DMS114 treated with DMSO at 0.1 percent for 48 hours (cell line): Measurements from ENCODE around the gene RUNDC1.
A peak's percentile ranks its signal among the peaks of the same experiment; 100 is the strongest.
"Not testable (repeated sequence)": the region's sequence is repeated elsewhere in the genome, so short reads cannot be mapped to it uniquely, and the experiment has no call there.

Source experiments
- DNase-seq: peaks from one replicate; lab custom pipeline; 2025; ENCODE audit not compliant: unreplicated experiment; lab: John Stamatoyannopoulos, UW

Gene RUNDC1

DNA sequence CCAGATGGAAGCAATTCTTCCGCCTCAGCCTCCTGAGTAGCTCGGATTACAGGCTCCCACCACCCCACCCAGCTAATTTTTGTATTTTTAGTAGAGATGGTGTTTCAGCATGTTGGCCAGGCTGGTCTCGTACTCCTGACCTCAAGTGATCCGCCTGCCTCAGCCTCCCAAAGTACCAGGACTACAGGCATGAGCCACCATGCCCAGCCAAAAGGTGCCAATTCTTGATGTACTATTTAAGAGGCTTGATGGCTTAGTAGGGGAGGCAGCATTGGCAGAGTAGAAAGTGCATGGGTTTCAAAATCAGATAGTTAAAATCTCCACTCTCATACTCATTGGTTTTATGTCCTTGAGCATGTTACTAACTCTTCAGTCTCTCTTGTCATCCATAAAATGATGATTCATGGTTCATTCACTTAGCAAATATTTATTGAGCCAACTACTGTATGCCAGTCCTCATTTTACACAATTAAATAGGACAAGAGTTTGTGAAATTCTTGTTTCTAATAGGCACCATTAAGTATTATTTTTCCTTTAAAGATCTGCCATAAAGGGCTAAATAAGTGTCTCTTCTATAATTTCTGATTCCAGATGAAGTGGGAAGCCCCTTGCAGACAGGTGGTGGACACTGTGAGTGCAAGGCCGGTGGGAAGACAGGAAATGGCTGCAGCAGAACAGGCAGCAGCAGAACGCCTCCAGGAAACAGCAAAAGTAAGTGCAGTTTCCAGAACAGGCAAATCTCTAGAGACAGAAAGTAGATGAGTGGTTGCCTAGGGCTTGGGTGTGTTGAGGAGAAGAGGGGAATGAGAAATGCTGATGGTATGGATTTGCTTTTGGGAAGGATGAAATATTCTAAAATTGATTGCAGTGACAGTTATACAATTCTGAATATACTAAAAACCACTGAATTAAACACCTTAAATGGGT, 9.6 kb downstream of the RUNDC1 start:
- no peak for DNase-seq

DNA sequence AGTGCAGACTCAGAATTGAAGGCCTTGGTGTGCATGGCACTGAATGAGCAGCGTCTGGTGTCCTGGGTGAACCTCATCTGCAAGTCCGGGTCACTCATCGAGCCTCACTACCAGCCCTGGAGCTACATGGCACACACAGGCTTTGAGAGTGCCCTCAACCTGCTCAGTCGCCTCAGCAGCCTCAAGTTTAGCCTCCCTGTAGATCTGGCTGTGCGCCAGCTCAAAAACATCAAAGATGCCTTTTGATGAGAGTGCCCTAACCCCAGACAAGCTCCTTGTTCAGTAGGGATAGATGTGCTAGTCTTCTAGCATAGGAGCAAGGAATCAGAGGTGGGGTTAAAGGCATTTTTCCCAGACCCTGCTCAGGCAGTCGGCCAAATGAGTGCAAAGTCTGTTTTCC, 11.1 kb downstream of the RUNDC1 start:
- no peak for DNase-seq

DNA sequence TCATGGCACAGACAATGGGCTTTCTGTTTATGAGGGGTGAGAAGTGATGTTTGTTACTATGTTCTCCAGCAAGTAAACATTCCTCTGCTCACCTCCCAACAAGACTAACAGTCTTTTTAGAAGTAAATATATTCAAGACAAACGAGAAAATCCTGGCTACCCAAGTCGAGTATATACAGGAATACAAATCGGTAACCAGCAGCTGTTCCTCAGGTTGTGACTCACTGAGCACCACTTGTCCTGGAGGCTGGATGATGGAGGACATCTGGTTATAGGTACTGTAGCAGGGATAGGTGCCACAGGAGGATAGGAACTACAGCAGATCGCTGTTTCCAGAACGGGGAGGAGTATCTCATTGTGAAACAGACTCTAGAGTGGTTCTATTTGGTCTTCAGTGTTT, 12.5 kb downstream of the RUNDC1 start:
- no peak for DNase-seq

DNA sequence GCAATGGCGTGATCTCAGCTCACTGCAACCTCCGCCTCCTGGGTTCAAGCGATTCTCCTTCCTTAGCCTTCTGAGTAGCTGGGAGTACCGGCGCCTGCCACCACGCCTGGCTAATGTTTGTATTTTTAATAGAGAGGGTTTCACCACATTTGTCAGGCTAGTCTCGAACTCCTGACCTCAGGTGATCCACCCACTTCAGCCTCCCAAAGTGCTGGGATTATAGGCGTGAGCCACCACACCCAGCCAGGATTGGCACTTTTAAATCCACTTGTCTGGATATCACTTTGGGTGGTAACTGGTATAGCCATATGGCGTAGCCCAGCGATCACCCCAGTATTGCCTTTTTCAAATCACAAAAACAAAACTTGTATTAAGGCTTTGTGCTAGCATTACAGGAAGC, 13.5 kb downstream of the RUNDC1 start:
- not testable (repeated sequence) for DNase-seq

DNA sequence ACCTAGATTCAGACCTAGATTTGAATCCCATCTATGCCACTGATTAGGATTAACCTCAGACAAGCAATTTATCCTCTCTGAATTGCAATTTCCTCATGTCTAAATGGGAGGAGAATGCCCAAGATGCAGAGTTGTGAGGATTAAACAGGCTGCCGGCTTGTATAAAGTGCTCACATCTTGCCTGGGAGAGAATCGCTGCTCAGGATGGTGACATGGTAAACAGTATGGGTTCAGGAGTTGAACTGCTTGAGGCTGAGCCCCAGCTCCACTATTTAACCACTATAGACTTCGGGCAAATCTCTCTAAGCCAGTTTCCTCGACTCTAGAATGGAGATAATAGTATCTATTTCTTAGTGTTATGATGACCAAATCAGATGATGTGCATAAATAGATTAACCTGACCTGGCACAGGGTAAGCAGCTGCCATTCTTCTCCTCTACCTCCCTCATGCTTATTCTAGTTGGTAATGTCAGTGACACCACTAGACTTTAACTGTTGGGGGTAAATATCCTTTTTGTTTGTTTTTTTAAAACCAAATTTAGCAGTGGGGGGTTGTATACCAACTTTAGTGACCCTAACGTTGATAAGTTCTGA, 17.1 kb downstream of the RUNDC1 start:
- DNase-seq = no peak

DNA sequence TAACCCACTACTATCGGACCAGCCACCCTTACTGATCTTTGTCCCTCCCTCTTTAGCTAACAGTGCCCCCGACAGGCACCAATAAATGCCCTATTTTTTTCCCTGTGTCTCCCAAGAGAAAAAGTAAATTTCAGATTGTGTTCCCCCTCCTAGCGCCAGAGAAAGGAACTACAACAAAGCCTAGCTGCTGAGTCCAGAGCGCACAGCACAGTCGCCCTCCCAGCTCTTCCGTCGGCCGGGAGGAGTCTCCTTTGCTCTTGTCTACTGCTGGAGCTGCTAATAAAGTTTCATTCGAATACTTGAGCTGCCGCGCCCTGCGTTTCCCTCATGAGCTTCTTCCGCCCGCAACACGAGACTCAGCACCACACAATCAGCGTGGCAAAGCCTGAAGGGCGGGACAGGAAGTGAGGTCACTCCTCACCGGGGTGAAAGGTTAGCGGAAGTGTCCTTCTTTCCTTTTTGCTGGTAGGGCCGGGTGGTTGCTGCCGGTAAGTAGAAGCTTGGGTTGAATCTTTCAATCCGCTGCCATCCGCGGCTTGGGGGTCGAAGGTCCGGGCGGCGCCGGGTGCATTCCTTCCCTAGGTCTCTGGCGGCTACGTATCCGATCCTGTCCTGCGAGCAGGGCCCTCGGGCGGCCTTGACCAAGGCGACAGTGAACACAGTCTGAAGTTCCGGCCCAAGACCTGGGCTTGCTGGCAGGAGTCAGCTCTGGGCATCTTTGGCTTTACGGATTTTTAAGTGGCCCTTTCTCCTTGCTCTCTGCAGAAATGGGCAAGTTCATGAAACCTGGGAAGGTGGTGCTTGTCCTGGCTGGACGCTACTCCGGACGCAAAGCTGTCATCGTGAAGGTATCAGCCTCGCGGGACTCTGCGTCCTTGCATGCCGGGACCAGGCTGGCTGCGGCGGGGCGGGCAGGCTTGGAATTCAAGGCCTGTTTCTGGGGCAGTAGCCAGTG, 17.9 kb downstream of the RUNDC1 start, which contains the start of gene RPL27:
Gene RPL27 (plus strand): TSS at position 436 of the 955 bp plus-strand sequence. CDS start 332 bp downstream, at position 768.
- DNase-seq = peak; percentile 99

DNA sequence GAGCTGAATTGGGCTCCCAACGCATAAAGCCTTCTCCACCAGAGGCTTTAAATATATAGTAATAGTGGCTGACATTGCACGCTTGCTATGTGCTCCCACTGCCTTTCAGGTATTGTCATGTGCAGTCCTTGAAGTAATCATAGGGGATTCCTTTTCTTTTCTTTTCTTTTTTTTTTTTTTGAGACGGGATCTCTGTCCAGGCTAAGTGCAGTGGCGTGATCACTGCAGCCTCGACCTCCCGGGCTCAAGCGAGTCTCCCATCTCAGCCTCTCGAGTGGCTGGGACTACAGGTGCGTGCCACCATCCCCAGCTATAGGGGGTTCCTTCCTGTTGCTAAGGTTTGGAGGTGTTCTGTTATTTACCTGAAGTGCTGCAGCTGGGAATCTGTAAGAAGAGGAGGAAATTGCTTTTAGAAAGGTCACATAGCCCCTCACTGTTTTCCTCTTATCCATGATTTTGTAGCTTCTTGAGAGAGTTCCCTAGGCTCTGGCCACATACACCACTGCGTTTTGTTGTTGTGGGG, 18.7 kb downstream of the RUNDC1 start:
- no peak for DNase-seq

DNA sequence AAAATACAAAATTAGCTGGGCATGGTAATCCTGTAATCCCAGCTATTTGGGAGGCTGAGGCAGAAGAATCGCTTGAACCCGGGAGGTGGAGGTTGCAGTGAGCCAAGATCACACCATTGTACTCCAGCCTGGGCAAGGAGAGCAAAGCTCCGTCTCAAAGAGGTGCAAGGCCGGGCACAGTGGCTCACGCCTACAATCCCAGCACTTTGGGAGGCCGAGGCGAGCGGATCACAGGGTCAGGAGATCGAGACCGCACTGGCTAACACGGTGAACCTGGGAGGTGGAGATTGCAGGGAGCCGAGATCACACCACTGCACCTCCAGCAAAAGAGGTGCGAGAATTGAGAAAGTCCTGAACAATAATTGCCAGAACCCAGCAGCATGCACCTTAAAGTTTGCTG, 20.5 kb downstream of the RUNDC1 start:
- not testable (repeated sequence) for DNase-seq

DNA sequence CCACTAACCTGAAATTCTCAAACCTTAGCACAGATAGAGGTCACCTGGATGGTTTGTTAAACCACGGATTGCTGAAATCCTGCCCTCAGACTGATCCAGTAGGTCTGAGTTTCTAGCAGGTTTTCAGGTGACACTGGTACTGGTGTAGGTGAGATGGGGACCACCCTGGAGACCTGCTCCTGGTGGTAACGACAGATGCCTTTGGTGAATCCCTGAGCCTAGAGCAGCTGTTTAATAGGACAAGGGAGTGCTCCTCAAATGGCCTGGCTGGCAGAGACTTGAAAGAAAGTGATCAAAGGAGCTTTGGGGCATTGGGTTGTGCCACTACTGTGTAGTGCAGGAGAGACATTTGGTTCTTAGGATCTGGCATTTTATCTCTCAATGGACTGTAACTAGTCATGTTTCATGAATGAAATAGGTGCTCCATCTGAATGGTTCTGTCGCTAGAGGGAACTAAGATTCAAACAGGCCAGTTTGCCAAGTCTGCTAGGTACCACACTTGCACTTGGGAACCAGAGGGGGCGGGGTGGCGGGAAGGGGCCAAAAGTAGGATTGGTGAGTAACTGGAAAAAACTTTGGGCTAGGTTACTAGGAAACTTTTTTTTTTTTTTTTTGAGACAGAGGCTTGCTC, 23.3 kb downstream of the RUNDC1 start:
- DNase-seq = peak; percentile 19

DNA sequence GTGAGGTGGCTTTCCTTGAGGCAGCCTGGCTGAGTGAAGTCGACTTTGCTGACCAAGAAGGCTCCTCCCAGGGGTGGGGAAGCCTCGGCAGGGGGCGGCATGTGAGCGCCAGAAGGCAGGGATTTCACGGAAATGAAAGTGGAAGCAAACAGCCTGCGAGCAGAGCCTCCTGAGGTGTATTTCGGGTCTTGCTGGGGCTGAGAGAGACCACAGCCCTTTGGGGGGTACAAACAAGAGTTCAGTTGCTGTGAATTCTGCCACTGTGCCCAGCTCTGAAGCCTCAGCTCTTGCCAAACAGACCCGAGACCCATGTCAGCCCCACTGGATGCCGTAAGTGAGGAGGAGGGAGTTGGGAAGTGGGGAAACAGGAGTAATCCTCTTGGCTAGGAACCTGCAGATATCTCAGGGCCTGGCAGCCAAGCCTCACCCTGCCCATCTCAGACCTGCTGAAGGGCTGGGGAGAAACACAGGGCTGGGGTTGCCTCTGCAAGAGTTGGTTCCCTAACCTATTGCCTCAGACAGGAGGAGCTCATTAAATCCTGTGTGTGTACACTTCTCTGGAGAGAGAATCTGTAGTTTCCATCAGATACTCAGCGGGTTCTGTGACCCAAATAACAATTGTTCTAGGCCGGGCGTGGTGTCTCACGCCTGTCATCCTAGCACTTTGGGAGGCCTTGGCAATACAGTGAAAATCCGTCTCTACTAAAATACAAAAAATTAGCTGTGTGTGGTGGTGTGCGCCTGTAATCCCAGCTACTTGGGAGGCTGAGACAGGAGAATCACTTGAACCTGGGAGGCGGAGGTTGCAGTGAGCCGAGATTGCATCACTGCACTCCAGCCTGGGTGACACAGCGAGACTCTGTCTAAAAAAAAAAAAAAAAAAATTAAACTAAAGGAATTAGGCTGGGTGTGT, 26.5 kb downstream of the RUNDC1 start, which contains the start of gene IFI35:
Gene IFI35 (plus strand): TSS at position 146 of the 913 bp plus-strand sequence. CDS start 164 bp downstream, at position 310.
- DNase-seq = peak; percentile 74

DNA sequence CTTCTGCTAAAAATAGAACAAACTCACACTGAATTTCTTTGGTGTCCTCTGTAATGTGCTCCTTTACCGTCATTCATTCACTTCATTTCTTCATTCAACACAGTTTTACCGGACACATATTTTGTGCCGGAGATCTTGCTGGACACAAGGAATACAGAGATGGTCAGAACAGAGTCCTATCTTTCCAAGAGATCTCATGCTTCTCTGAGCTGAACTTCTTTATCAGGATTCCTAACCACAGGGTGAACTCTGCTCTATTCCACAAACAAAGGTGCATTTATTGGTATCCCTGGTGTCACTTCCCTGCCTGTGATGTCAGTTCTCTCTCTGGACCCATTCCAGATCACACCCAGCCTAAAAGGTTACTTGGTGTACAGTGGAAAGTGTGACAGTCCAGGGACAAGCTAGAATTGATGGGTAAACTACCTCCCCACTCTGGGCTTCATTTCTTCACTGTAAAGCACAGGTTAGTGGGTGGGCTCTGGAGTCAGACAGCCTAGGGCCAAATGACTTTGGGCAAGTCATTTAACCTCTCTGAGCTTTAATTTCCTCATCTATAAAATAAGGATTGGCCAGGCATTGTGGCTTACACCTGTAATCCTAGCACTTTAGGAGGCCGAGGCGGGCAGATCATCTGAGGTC, 30.4 kb downstream of the RUNDC1 start:
- DNase-seq = no peak

DNA sequence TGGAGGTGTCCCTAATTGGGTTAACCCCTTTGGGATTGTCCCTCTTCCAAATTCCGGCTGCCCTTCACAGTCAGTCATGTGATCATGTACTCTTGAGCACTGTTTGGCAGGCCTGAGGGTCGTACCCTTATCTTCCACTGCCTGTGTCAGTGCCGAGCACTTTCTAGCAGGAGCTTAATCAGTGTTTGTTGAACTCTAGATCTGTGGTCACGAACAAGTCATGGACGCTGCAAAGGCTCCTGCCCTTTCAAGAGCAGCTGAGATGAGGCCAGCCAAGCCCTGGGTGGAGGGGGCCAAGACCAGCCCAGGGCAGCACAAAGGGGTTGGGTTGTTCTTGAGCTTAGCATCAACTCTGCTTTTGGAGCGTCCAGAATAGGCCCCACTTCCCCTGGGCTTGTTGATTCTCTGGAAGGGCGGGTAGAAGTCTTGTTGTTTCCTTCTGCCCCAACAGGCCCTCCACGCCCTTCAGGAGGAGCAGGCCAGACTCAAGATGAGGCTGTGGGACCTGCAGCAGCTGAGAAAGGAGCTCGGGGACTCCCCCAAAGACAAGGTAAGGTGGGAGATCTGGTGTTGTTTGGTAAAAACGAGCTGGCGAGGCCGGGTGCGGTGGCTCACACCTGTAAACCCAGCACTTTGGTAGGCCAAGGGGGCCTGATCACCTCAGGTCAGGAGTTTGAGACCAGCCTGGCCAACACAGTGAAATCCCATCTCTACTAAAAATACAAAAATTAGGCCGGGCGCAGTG, 31.5 kb downstream of the RUNDC1 start:
- no peak for DNase-seq

DNA sequence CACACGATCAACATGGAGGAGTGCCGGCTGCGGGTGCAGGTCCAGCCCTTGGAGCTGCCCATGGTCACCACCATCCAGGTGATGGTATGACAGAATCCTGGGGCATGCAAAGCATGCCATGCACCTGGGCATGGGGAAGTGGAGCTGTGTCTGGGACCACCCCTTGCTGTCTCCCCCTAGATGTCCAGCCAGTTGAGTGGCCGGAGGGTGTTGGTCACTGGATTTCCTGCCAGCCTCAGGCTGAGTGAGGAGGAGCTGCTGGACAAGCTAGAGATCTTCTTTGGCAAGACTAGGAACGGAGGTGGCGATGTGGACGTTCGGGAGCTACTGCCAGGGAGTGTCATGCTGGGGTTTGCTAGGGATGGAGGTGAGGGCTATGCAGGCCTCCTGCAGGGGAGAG, 32.9 kb downstream of the RUNDC1 start:
- no peak for DNase-seq

DNA sequence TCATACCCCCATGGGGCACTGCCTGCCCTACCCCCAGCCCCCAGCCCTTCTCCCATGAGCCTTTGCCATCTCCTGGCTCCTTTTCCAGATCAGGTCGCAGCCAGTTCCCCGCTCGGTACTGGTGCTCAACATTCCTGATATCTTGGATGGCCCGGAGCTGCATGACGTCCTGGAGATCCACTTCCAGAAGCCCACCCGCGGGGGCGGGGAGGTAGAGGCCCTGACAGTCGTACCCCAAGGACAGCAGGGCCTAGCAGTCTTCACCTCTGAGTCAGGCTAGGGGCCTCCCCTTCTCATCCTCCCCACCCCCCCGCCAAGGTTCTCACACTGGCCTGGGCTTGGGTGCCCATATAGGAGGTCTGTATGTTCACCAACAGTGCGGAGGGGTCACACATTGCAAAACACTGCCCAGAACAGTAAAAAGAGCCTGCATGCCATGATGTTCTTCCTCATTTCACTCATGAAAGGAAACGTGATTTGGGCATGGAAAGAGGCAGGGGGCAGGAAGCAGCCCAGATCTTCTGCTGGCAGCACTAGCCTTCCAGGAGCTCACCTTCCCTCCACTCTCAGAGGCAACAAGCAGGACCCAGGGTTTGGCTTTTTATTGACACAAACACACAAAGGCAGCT, 33.8 kb downstream of the RUNDC1 start:
- DNase-seq = no peak

DNA sequence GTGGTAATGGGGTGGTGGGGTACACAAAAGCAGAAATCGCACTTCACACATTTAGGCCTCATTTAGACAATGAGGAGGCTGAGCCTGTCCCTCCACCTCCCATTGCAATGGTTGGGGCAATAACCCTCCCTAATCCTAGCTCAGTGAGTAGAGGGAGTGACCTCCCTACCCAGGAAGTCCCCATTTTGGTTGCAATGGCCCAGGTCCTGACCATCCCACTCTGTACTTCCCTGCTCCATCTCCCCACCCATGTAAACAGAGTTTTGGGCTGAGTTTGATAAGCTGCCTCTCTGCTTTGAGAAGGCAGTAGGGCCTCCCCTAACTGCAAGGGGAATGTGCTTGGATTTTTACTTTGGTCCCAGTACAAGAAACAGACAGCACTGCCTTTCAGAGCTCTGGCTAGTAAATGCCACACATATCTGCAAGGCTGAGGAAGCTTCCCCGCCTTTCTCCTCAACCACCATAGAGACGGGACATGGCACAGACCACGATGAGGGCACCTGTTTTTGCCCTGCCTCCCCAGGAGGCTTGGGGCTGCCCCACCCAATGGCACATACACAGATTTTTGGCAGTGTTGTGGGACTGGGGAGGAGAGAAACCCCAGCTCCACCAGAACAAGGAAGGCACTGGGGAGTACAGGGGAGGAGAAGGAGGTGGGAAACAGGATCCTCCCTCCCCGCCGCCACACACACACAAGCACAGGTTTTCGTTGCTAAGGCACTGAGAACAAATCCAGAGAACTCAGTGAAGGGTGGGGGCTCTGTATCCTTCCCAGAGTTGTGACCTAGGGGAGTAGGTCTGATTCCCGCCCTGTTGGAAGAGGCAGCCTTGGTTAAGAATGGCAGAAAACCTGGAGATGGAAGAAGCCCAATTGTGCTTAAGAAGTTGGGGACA, 34.5 kb downstream of the RUNDC1 start:
- no peak for DNase-seq

DNA sequence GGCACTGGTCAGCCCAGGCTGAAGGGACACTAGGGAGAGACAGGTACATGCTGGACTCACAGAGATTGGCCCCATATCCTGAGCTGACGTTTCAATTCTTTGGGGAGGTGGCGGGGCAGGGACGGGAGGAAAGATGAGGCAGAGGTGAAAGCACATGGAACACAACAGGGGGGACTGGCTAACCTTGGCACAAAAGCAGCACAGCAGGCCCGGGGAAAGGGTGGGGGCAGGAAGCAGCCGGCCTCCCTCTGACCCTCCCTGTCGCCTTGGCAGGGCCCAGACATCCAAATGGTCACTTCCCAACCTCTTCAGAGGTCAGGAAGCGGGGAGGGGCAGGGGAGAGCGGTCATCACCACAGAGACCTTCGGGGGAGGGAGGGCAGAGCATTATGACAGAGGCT, 35.2 kb downstream of the RUNDC1 start:
- no peak for DNase-seq

DNA sequence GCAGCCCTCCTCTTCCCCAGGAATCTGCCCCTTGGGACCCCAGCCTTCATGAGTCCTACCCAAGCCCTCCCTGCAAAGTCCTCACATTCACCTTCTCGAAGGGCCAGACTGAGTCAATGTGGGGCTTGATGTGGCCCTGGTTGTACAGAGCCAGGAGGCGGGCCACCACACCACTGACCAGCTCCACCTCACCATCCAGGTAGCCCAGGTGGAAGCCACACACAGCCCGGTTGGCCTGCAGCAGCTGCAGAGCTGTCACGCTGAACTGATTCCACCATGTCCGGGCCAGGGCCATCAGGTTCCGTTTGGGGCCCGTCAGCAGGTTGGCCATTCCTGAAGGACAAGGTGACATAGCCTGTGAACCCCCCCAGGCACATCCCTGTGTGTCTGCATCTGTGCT, 35.9 kb downstream of the RUNDC1 start:
- no peak for DNase-seq
